HT1080 (cell line): ENCODE measurements around the gene PTPRG. TPM values are rescaled to one million over a fixed set of nuclear protein-coding genes. Genes with fewer than 3 reads are reported as not detected.

Experiments
- DNase-seq: peaks from one replicate; pipeline ENCODE4 v3.0.0-alpha.2; 2015; ENCODE audit warnings: low read depth
- total RNA-seq: library from RNA; depleted of rRNA; stranded (reverse); fragments of >200 nt; shearing (Covaris generic); gene quantifications from 2 replicates; pipeline ENCODE4 v1.2.3, GENCODE V29; 2014

PTPRG gene
- total RNA-seq, 1 experiment from 2014 or later: 41.1 TPM

- DNase-seq: no peak
These were observed 358.0 kb downstream of the PTPRG start for GRCh38 chr3:61919371-61919770.

GRCh38 chr3:61922118-61922517, 360.7 kb downstream of the PTPRG start:
- no peak for DNase-seq

- DNase-seq: no peak
These were observed 362.8 kb downstream of the PTPRG start for GRCh38 chr3:61924090-61924735.

GRCh38 chr3:61924991-61925390, 363.6 kb downstream of the PTPRG start:
- no peak for DNase-seq

GRCh38 chr3:61925721-61926120, 364.4 kb downstream of the PTPRG start:
- no peak for DNase-seq

GRCh38 chr3:61926923-61927322, 365.6 kb downstream of the PTPRG start:
- no peak for DNase-seq

- peak; percentile 64 for DNase-seq
These were observed 366.0 kb downstream of the PTPRG start for GRCh38 chr3:61927332-61927731.

- no peak for DNase-seq
These were observed 366.7 kb downstream of the PTPRG start for GRCh38 chr3:61928039-61928438.

GRCh38 chr3:61928776-61929314, 367.5 kb downstream of the PTPRG start:
- DNase-seq: no peak

- DNase-seq: no peak
These were observed 368.2 kb downstream of the PTPRG start for GRCh38 chr3:61929617-61930016.

- no peak for DNase-seq
These were observed 371.1 kb downstream of the PTPRG start for GRCh38 chr3:61932499-61932898.

GRCh38 chr3:61933798-61934504, 372.6 kb downstream of the PTPRG start:
- no peak for DNase-seq

- DNase-seq: no peak
These were observed 373.1 kb downstream of the PTPRG start for GRCh38 chr3:61934505-61934871.

- DNase-seq: no peak
These were observed 374.4 kb downstream of the PTPRG start for GRCh38 chr3:61935814-61936213.

GRCh38 chr3:61936344-61936937, 375.1 kb downstream of the PTPRG start:
- DNase-seq: peak; percentile 42

- DNase-seq: no peak
These were observed 376.1 kb downstream of the PTPRG start for GRCh38 chr3:61937477-61937876.

GRCh38 chr3:61938878-61939549, 377.6 kb downstream of the PTPRG start:
- no peak for DNase-seq

- no peak for DNase-seq
These were observed 378.9 kb downstream of the PTPRG start for GRCh38 chr3:61940236-61940635.

GRCh38 chr3:61943975-61944374, 382.6 kb downstream of the PTPRG start:
- no peak for DNase-seq

GRCh38 chr3:61944726-61945125, 383.4 kb downstream of the PTPRG start:
- no peak for DNase-seq

GRCh38 chr3:61945657-61946056, 384.3 kb downstream of the PTPRG start:
- DNase-seq: no peak
